Activated T-cell treated with anti-CD3 and anti-CD28 coated beads, Interleukin-2, amount 50 U/mL, for 72 hours (primary cell): Measurements from ENCODE around the gene PDK1. TPM values are rescaled to one million over a fixed set of nuclear protein-coding genes. Genes with fewer than 3 reads are reported as not detected.
"Not testable (repeated sequence)": the region's sequence is repeated elsewhere in the genome, so short reads cannot be mapped to it uniquely, and the experiment has no call there.

Experiments used
- ATAC-seq, 2 donors: fragments of 150-1000 bp; cut with Tn5 transposase; replicated peaks in 1 of 2; 2 replicates each; pipeline ENCODE4 v1.10.0; 2021; ENCODE audit warnings: moderate library complexity in 2 of 2, mild to moderate bottlenecking in 1 of 2
- DNase-seq, 2 donors: peaks; one replicate each; pipeline ENCODE4 v3.0.0; 2021 to 2022; ENCODE audit warnings: mixed read lengths in 1 of 2
- H3K27ac Mint-ChIP-seq: one replicate; pipeline ENCODE4 v1.8.0; 2022; ENCODE audit warnings: mild to moderate bottlenecking, moderate library complexity, mixed read lengths
- H3K27me3 Mint-ChIP-seq: one replicate; pipeline ENCODE4 v1.8.0; 2022; ENCODE audit warnings: low read depth, mixed read lengths
- H3K36me3 Mint-ChIP-seq, 2 donors: one replicate each; pipeline ENCODE4 v1.8.0; 2022; ENCODE audit warnings: mixed read lengths in 2 of 2, mild to moderate bottlenecking in 1 of 2; ENCODE audit not compliant: insufficient read depth in 2 of 2
- H3K4me1 Mint-ChIP-seq: one replicate; pipeline ENCODE4 v1.8.0; 2022; ENCODE audit warnings: low read depth, mixed read lengths
- H3K4me3 Mint-ChIP-seq, 2 donors: one replicate each; pipeline ENCODE4 v1.8.0; 2022; ENCODE audit warnings: mild to moderate bottlenecking in 2 of 2, mixed read lengths in 2 of 2, moderate library complexity in 2 of 2
- H3K9me3 Mint-ChIP-seq, 2 donors: one replicate each; pipeline ENCODE4 v1.8.0; 2022; ENCODE audit warnings: mixed read lengths in 2 of 2
- total RNA-seq, 2 donors: library from RNA; stranded (reverse); gene quantifications; one replicate each; pipeline ENCODE4 v1.2.3, GENCODE V29; 2022

Gene PDK1
- total RNA-seq, 2 donors from 2014 or later = 22.5 to 33.6 TPM

DNA sequence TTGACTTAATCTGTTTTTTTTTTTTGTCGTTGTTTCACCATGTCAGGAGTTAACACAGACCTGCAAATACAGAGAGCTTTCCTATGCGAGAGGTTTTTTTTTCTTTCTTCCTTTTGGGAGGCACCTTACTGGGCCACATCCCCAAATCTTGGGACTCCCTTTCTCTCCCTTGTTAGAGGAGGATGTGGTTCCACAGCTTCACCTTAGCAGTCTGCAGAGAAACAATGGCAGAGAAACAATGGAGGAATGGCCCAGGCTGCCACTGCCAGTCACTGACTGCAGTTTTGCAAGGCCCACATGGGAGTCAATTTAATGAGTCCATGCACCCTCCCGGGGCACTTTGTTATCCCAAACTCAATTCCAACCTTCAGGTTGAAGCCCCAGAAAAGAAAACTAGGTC lies 20.8 kb upstream of the PDK1 start:
- H3K27ac Mint-ChIP-seq = no peak overlapping the region
- DNase-seq (no peak), ATAC-seq (no peak)
- peaks cover 15 to 17% of the 10 kb centered on the region in 2 donors for H3K9me3 Mint-ChIP-seq
- peaks cover 23 to 29% of the 10 kb centered on the region in 2 donors for H3K36me3 Mint-ChIP-seq
- no peaks in the 10 kb centered on the region for H3K27me3 Mint-ChIP-seq
- peaks cover 4% of the 10 kb centered on the region for H3K4me1 Mint-ChIP-seq
- H3K4me3 Mint-ChIP-seq = no peak overlapping the region

DNA sequence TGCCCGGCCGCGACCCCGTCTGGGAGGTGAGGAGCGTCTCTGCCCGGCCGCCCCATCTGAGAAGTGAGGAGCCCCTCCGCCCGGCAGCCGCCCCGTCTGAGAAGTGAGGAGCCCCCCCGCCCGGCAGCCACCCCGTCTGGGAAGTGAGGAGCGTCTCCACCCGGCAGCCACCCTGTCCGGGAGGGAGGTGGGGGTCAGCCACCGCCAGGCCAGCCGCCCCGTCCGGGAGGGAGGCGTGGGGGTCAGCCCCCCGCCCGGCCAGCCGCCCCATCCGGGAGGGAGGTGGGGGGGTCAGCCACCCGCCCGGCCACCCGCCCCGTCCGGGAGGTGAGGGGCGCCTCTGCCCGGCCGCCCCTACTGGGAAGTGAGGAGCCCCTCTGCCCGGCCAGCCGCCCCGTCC lies 18.0 kb upstream of the PDK1 start:
- H3K27ac Mint-ChIP-seq, H3K4me1 Mint-ChIP-seq, H3K4me3 Mint-ChIP-seq, DNase-seq, ATAC-seq, H3K27me3 Mint-ChIP-seq: not testable (repeated sequence)
- Mint-ChIP-seq H3K36me3 (peaks cover 19 to 42% of the 10 kb centered on the region in 2 donors), H3K9me3 (peaks cover 13 to 16% of the 10 kb centered on the region in 2 donors)

DNA sequence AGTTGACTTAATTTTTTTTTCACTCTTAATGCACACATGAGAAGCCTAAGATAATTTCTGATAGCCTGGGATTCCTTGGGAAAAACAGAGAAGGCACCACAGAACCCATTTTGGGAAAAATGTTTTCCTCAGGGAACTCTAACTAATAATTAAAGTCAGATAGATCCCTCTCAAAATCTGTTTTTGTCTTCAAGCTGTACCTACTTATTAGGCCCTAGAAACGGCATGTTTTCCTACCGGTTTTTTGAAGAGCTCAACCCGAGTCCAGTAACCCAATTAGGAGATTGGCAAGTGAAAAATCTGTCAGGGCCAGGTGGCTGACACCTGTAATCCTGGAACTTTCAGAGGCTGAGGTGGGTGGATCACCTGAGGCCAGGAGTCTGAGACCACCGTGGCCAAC lies 16.1 kb upstream of the PDK1 start:
- H3K27ac Mint-ChIP-seq = no peak overlapping the region
- peaks cover 24 to 48% of the 10 kb centered on the region in 2 donors for H3K36me3 Mint-ChIP-seq

DNA sequence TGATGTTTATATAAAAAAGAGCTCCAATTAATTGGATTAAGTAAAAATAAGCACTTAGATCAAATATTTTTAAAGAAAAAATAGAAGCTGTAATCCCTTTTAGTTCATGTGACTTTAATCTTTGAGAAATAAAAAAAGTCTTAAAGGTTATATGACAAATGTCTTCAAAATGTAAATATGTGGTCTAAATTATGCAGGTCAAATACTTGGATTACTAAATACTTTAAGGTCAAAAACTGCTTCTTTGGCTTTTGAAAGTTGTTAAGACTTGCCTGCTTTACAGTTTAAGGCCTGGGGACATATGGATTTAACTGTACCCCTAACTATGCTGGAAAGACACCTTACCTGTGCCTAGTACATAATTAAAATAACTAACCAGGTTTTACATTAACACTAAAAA lies 15.5 kb upstream of the PDK1 start:
- DNase-seq = no peak
- Mint-ChIP-seq H3K9me3 (peaks cover 5 to 18% of the 10 kb centered on the region in 2 donors), H3K4me1 (no peaks in the 10 kb centered on the region), H3K27ac (no peak overlapping the region), H3K27me3 (no peaks in the 10 kb centered on the region), H3K4me3 (no peak overlapping the region), H3K36me3 (peaks cover 19 to 45% of the 10 kb centered on the region in 2 donors)
- ATAC-seq = no peak

More for the DNA sequence above, 16.1 kb upstream of the PDK1 start:
- H3K27me3 Mint-ChIP-seq = no peaks in the 10 kb centered on the region
- H3K4me1 Mint-ChIP-seq = peaks cover 4% of the 10 kb centered on the region
- DNase-seq (no peak), ATAC-seq (no peak)
- no peak overlapping the region for H3K4me3 Mint-ChIP-seq
- H3K9me3 Mint-ChIP-seq = peaks cover 10 to 19% of the 10 kb centered on the region in 2 donors

DNA sequence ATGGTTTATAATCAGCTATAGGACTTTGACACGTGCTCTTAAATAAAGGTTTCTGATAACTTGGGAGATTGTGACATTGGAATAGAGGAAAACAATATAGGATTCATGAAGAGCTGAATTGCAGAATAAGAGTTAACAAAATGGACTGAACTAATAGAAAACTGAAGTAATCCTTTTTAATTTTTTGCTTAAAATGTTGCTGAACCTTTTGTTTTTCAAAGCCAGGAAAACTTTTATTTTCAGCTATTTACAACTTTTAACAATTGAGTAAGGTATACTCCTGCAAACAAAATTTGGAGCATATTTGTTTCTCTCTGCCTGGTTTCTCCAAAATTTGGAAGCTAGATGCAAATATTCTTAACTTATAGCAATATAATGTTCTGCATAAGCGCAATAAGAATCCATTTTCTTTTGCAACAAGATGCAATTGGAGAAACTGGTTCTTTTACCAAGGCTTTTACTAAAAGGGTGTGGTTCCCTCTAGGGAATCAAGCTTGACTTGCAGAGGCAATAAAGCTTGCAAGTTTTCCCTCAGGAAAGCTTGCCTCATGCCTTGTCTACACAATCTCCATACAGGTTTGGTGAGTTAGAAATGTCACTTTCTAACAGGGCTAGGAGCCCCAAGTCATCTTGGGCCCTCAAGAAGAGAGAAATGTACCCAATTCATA lies 10.3 kb upstream of the PDK1 start:
- Mint-ChIP-seq H3K27ac (no peak overlapping the region), H3K36me3 (peaks cover 17 to 36% of the 10 kb centered on the region in 2 donors), H3K9me3 (peaks cover 8 to 13% of the 10 kb centered on the region in 2 donors), H3K4me3 (no peak overlapping the region), H3K27me3 (no peaks in the 10 kb centered on the region), H3K4me1 (peaks cover 14% of the 10 kb centered on the region)
- DNase-seq = no peak
- ATAC-seq = no peak

DNA sequence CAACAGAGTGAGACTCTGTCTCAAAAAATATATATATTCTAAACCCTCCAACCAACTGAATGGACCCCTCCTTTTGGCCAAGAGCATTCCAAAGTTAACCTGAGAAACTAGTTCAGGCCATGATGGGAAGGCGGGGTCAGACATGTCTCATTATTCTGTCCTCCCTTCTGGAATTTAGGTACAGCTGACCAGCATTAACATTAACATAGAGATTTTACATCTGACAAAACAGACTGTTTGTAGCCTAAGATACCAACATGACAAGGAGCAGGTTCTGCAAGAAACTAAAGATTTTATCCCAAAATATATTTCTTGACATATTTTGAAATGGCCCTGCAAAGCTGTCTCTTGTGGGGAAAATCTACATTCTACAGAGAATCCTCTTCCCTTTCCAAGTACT lies 6.8 kb upstream of the PDK1 start:
- peaks cover 39% of the 10 kb centered on the region for H3K4me1 Mint-ChIP-seq
- H3K36me3 Mint-ChIP-seq = peaks cover 6 to 16% of the 10 kb centered on the region in 2 donors
- ATAC-seq (no peak), DNase-seq (no peak)
- H3K4me3 Mint-ChIP-seq = no peak overlapping the region
- peaks cover 6% of the 10 kb centered on the region for H3K27me3 Mint-ChIP-seq
- peaks cover 2 to 5% of the 10 kb centered on the region in 2 donors for H3K9me3 Mint-ChIP-seq
- no peak overlapping the region for H3K27ac Mint-ChIP-seq

DNA sequence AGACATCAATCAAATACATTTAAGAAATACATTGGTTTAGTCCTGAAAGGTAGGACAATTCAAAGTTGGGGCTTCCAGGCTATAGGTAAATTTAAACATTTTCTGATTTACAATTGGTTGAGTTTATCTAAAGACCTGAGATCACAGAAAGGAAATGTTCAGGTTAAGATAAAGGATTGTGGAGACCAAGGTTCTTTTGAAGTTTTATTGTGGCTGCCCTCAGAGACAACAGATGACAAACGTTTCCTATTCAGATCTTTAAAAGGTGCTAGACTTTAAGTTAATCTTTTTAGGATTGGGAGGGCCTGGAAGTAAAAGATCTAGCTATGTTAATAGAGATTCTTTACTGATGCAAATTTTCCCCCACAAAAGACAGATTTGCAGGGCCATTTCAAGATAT lies 6.1 kb upstream of the PDK1 start:
- not testable (repeated sequence) for H3K4me3 Mint-ChIP-seq, H3K27me3 Mint-ChIP-seq, ATAC-seq, H3K9me3 Mint-ChIP-seq, DNase-seq, H3K27ac Mint-ChIP-seq
- peaks cover 3 to 13% of the 10 kb centered on the region in 2 donors for H3K36me3 Mint-ChIP-seq
- peaks cover 46% of the 10 kb centered on the region for H3K4me1 Mint-ChIP-seq

DNA sequence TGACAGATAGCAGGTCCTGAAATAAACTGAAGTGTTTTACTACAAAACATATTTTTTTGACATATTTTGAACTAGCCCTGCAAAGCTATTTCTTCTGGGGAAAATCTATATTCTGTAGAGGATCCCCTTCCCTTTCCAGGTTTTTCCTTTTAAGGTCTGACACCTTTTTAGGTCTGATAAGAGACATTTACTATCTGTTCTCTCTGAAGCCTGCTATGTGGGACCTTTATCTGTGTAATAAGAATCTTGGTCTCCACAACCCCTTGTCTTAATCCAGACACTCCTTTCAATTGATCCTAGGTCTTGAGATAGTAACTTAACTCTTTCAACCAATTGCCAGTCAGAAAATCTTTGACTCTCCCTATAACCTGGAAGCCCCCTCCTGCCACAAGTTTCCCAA lies 5.5 kb upstream of the PDK1 start:
- H3K36me3 Mint-ChIP-seq = peaks cover 3 to 10% of the 10 kb centered on the region in 2 donors
- peaks cover 0 to 3% of the 10 kb centered on the region in 2 donors for H3K9me3 Mint-ChIP-seq
- H3K27me3 Mint-ChIP-seq = peaks cover 13% of the 10 kb centered on the region
- ATAC-seq = no peak
- H3K27ac Mint-ChIP-seq = no peak overlapping the region
- no peak overlapping the region for H3K4me3 Mint-ChIP-seq
- H3K4me1 Mint-ChIP-seq = peaks cover 52% of the 10 kb centered on the region
- no peak for DNase-seq

DNA sequence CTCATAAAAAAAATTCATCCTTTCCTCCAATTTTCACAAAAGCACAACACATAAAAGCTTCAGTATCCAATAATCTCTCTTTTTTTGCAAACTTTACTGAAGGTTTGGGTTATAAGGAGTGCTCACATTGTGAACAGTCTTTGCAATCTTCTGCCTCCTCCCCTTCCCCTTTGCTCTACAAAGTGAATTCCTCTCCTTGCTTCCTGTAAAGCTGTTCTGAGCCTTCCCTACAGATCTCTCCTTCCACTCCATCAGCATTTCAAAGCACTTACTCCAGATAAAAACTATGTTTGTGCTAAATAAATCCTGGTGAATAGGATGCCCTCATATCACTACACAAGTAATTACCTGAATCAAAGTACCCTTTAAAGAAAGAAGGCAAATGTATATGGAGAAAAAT lies 4.6 kb upstream of the PDK1 start:
- H3K36me3 Mint-ChIP-seq = peaks cover 3 to 10% of the 10 kb centered on the region in 2 donors
- H3K9me3 Mint-ChIP-seq = peaks cover 0 to 3% of the 10 kb centered on the region in 2 donors
- peaks cover 53% of the 10 kb centered on the region for H3K4me1 Mint-ChIP-seq
- peaks cover 13% of the 10 kb centered on the region for H3K27me3 Mint-ChIP-seq
- DNase-seq = no peak
- H3K4me3 Mint-ChIP-seq = no peak overlapping the region
- no peak overlapping the region for H3K27ac Mint-ChIP-seq
- no peak for ATAC-seq

DNA sequence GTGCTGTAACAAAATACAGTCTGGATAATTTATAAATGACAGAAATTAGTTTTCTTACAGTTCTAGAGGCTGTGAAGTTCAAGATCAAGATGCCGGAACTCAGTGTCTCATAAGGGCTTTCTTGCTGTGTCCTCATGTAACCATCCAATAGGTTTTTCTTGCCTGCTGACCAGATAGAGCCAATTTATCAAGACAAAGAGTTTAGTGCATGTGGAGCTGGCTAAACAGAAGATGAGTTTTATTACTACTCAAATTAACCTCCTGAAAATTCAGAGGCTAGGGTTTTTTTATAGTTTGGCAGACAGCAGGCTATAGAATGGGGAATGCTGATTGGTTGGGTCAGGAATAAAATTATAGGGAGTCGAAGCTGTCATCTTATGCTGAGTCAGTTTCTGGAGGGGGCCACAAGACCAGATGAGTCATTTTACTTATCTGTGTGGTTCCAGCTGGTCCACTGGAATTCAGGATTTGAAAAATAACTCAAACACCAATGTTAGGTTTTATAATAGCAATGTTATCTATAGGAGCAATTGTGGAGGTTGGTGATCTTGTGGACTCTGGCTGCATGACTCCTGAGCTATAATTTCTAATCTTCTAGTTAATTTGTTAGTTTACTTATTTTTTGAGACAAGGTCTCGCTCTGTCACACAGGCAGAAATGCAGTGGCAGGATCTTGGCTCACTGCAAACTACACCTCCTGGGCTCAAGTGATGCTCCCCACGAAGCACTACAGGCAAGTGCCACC lies 3.2 kb upstream of the PDK1 start:
- Mint-ChIP-seq H3K27ac (no peak overlapping the region), H3K27me3 (peaks cover 13% of the 10 kb centered on the region), H3K9me3 (peaks cover 0 to 2% of the 10 kb centered on the region in 2 donors), H3K4me3 (no peak overlapping the region), H3K36me3 (peaks cover 2 to 6% of the 10 kb centered on the region in 2 donors), H3K4me1 (peaks cover 60% of the 10 kb centered on the region)
- ATAC-seq (no peak), DNase-seq (no peak)

DNA sequence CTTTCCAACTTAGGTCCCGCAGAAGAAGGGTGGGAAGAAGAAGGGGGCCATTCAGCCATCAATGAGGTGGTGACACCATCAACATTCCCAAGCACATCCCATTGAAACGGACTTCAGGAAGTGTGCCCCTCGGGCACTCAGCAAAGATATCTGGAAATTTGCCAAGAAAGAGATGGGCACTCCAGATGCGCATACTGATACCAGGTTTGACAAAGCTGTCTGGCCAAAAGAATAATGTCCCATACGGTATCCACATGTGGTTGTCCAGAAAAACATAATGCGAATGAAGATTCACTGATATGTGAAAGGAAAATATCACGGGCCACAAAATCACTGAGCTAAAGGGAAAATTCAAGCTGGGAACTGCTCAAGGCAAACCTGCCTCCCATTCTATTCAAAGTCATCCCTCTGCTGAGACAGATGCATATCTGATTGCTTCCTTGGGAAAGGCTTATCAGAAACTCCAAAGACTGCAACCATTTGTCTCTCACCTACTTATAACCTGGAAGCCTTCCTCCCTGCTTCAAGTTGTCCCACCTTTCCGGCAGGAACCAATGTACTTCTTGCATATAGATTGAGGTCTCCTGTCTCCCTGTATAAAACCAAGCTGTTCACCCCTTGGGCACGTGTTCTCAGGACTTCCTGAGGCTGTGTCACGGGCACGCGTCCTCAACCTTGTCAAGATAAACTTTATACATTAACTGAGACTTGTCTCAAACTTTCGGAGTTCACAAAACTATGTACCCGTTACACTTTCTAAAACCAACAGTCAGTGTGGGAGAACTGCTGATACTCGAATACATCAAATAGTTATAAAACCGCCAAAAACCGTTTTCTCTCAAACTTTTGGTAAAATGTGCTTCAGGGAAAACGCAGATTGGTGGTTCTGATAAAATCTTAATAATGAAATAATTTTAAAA lies 1.3 kb upstream of the PDK1 start:
- Mint-ChIP-seq H3K27me3 (peaks cover 13% of the 10 kb centered on the region), H3K36me3 (peaks cover 2 to 4% of the 10 kb centered on the region in 2 donors), H3K4me1 (peaks cover 70% of the 10 kb centered on the region), H3K4me3 (peak overlapping the region; percentile 58 to 96), H3K9me3 (no peaks in the 10 kb centered on the region), H3K27ac (no peak overlapping the region)
- no peak for DNase-seq
- ATAC-seq = no peak

DNA sequence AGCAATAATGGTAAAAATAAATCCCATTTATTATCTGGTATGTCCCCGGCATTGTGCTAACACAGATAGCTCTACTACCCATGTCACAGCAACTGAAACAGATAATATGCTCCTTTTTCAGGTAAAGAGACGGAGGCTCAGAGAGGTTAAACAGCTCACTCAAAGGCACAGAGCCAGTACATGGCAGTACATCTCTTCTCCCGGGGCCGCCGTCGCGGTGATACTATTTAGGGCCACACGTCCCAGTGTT lies 693 bp upstream of the PDK1 start:
- ATAC-seq (peak in 1 of 2 donors; percentile 31), DNase-seq (no peak)
- H3K4me1 Mint-ChIP-seq = peaks cover 64% of the 10 kb centered on the region
- peaks cover 2 to 4% of the 10 kb centered on the region in 2 donors for H3K36me3 Mint-ChIP-seq
- H3K9me3 Mint-ChIP-seq = no peaks in the 10 kb centered on the region
- peak overlapping the region; percentile 95 to 96 for H3K4me3 Mint-ChIP-seq
- H3K27ac Mint-ChIP-seq = peak overlapping the region; percentile 76
- peaks cover 13% of the 10 kb centered on the region for H3K27me3 Mint-ChIP-seq
